ENCODE results near the gene STMND1.
"Not testable (repeated sequence)": the region's sequence is repeated elsewhere in the genome, so short reads cannot be mapped to it uniquely, and the experiment has no call there.

The STMND1 gene

DNA sequence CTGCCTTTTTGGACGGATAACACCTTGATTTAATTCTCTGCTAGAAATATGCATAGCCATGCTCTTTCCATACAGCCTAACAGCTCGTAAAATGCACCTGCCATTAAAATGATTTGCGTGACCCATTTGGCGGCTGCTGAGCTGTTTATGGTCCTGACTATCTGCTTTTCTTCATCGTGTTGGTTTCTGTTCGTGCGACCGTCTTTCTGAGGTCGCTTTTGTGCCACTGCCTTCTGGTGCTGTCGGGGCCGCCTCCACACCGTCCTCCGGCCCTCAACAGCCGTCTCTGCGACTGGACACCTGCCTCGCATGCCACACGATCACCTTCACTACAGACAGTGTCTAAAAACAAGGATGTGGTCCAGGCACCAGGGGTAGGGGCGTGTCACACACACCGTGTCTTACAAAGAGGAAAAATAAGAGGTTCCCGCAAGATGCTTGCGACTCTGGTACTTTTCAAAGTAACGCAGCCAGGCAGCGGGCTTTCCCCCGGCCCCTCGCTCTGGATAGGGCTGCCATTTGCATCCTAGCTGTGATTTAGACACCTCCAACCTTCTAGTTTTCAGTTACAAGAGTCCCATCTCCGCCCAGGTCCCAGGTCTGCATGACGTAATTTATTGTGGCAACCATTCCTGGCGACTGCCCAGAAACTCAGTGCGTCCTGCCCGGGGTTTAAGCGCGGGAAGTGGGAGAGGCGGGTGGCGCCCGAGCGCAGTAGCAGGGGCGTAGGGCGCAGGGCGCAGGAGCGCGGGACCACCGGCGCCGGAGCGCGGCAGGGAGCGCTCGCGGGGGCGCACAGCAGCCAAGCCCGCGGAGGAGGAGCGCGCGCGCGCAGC lies at the start of gene STMND1:
Gene STMND1 (plus strand): TSS at position 629 of the 836 bp plus-strand sequence. CDS start 208 bp downstream, outside the sequence.
- DNase-seq (ENCODE audit: low spot score) = no peak

- DNase-seq (ENCODE audit: low spot score) = no peak
These were observed 47.2 kb upstream of the STMND1 start for GRCh38 chr6:17054647-17055046.

DNA sequence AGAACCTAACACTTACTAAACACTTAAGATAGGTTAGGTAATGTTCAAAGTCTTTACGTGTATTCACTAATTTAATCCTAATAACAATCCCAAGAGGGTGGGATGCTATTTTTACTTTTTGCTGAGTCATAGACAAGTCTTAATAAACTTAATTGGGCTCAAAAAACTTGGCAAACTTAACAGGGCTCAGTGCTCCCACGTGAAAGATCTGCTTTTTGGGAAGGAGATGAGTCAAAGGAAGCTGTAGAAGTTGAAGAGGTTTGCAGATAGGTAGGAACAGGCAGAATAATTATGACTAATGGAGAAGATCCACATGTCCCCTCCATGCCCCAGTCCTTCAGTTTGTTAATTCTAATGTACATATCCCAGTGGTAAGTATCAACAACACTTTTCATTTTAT lies 44.5 kb upstream of the STMND1 start:
- no peak for DNase-seq (ENCODE audit: low spot score)

DNA sequence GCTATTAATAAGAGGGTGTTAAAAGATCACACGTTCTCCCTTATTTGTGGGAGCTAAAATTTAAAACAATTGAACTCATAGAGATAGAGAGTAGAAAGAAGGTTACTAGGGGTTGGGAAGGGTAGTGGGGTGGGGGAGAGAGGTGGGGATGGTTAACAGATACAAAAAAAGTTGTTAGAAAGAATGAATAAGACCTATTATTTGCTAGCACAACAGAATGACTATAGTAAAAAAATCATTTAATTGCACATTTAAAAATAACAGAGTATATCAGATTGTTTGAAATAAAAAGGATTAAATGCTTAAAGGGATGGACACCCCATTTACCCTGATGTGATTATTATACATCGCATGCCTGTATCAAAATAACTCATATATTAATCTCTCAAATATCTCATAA lies 43.3 kb upstream of the STMND1 start:
- DNase-seq (ENCODE audit: low spot score) = no peak

GRCh38 chr6:17059022-17059421 lies 42.8 kb upstream of the STMND1 start:
- DNase-seq (ENCODE audit: low spot score) = no peak

- no peak for DNase-seq (ENCODE audit: low spot score)
These were observed 42.0 kb upstream of the STMND1 start for GRCh38 chr6:17059850-17060249.

- DNase-seq (ENCODE audit: low spot score) = no peak
These were observed 40.8 kb upstream of the STMND1 start for GRCh38 chr6:17061097-17061496.

GRCh38 chr6:17062871-17063440 lies 38.9 kb upstream of the STMND1 start:
- DNase-seq (ENCODE audit: low spot score) = no peak

DNA sequence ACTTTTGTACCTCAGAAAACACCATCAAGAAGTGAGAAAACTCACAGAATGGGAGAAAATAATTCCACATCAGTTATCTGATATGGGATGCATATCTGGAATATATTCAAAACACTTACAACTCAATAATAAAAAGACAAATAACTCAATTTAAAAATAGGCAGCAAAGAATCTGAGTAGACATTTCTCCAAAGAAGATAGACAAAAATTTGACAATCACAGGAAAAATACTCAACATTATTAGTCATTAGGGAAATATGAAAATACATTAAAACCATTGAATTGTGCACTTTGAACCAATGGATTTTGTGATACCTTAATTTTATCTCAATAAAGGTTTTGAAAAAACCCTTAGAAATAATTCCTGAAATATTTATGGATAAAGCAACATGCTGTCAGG lies 36.9 kb upstream of the STMND1 start:
- no peak for DNase-seq (ENCODE audit: low spot score)

DNA sequence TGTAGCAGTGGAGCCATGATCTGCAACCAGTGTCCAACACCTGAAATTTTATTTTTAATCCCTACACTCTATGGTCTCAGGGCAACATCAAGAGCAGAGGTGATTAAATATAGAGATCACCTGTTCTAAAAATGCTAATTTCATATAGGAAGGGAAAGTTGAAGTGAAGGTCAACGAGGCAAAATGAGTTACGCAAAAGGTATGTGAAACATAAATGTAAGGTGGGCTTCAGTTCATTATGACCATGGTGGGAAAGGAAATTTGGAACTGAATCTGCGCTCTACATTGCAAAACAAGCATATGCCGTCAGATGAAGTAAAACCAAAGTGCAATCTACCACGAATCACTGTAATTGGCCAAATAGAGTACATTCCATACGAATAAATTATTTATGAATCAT lies 35.2 kb upstream of the STMND1 start:
- DNase-seq (ENCODE audit: low spot score) = no peak

- not testable (repeated sequence) for DNase-seq (ENCODE audit: low spot score)
These were observed 32.9 kb upstream of the STMND1 start for GRCh38 chr6:17068972-17069371.

DNA sequence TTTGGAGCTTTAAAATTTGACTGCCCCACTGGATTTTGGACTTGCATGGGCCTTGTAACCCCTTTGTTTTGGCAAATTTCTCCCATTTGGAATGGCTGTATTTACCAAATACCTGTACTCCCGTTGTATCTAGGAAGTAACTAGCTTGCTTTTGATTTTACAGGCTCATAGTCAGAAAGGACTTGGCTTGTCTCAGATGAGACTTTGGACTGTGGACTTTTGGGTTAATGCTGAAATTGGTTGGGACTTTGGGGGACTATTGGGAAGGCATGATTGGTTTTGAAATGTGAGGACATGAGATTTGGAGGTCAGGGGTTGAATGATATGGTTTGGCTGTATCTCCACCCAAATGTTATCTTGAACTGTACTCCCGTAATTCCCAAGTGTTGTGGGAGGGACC lies 31.4 kb upstream of the STMND1 start:
- DNase-seq (ENCODE audit: low spot score) = not testable (repeated sequence)

DNA sequence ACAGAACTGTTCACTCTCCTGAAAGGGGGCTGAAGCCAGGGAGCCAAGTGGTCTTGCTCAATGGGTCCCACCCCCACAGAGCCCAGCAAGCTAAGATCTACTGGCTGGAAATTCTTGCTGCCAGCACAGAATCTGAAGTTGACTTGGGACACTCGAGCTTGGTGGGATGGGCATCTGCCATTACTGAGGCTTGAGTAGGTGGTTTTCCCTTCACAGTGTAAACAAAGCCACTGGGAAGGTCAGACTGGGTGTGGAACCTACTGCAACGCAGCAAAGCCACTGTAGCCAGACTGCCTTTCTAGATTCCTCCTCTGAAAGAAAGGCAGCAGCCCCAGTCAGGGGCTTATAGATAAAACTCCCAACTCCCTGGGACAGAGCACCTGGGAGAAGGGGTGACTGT lies 28.3 kb upstream of the STMND1 start:
- DNase-seq (ENCODE audit: low spot score) = not testable (repeated sequence)

DNA sequence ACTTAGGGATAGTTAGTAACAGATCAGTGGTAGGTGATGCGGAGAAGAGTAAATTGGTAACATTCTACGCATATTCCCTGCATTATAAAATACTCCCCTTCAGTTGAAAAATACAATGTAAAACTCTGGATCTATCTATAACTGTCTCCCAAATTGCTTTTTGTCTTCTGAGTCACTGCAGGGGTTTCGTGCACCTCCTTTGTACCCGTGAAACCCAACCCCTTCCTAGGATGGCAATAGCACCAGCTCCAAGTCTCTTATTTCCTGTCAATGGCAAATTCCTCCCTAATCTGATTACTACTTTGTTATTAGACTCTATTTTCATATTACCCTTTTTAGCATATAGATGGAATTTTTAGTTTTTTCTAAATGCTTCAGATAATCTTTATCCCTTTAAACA lies 20.6 kb upstream of the STMND1 start:
- no peak for DNase-seq (ENCODE audit: low spot score)

DNA sequence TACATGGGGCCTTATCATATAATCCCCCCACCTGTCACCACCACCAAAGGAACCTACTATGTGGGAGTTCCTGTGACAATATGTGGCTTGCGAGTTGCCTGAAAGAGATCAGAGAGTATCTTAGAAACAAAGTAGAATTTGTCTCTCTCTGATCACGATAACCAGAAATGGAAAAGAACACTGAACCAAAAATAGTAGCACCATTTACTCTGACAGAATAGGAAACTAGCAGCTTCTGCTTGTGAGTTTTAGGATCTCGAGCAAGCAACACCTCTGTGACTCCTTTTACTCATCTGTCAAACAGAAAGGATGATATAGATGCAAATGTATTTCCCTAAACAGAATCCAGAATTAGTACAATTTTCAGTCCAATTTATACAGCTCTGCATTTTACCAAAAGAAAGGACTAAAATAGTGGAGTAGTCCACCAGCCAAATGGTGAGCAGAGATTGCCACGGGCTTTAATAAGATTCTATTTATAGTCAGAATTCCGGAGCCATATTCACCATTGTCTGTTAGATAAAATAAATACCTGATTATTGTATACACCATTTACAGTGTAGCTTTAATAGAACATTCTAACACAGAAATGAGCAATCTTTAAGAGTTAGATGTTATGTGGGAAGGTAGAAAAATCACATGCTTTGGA lies 19.9 kb upstream of the STMND1 start:
- no peak for DNase-seq (ENCODE audit: low spot score)

GRCh38 chr6:17083397-17083796 lies 18.5 kb upstream of the STMND1 start:
- DNase-seq (ENCODE audit: low spot score) = no peak

DNA sequence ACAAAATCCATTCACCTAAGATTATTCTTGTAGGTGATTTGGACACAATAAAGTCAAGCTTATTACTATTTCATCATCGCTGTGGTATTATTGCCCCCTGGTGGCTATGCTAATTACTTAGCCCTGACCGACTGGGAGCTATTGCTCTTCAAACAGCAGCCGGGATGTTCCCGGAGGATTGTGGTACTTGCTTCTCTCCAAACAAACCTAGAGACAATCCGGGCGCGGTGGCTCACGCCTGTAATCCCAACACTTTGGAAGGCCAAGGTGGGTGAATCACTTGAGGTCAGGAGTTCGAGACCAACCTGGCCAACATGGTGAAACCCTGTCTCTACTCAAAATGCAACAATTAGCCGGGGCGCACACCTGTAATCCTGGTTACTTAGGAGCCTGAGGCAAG lies 15.4 kb upstream of the STMND1 start:
- peak; percentile 11 for DNase-seq (ENCODE audit: low spot score)

GRCh38 chr6:17088091-17088611 lies 13.7 kb upstream of the STMND1 start:
- no peak for DNase-seq (ENCODE audit: low spot score)

DNA sequence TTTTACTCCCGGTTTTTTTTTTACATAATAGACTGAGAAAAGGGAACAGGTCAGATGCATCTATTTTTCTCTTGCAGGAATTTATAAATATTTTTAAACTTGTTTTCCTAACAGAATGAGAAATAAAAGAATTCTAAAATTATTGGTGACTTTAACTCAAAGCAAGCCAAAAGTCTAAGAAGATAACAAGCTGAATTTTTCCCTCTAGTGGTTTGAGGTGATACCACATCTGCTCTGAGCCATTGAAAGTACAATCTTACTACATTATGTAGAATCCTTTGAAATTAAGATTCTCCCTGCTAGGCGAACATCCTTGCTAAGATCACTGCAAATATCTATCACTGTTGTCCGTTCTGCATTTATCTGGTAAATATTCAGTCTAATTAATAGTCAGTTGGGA lies 10.7 kb upstream of the STMND1 start:
- no peak for DNase-seq (ENCODE audit: low spot score)

DNA sequence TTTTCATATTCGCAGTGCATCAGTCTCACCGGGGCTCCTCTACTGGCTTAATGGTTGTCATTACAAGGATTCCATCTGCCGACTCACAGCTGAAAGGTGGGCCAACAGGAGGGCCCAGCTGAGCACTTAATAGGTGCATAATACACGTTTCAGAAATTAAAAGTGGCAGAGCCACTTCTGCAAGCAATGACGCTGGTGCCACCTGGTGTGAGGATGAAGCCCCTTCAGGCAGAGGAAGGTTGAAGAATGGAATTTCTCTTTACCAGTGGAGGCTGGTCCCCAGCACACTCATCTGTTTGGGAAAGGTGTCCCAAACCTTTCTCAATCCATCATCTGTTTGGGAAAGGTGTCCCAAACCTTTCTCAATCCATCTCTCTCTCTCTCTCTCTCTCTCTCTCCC lies 8.2 kb upstream of the STMND1 start:
- DNase-seq (ENCODE audit: low spot score) = no peak

DNA sequence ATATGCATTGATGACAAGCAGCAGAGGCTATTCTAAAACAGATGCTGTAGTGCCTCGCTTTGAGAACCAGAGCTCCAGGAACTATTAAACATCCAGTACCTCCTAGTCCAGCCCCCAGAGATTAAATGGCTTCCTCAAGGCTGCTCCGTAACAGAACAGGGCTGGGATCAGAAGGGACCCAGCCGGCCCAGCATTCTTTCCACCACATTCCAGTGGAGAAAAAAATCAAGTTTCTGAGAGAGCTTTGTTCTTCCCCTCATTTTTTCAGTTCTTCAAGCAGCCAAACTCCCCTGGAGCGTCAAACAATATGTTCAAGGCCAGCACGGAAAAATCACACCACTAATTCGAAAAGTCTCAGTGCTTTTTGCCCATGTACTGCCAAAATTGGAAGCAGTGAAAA lies 5.8 kb upstream of the STMND1 start:
- no peak for DNase-seq (ENCODE audit: low spot score)

- no peak for DNase-seq (ENCODE audit: low spot score)
These were observed 5.2 kb upstream of the STMND1 start for GRCh38 chr6:17096652-17097051.

DNA sequence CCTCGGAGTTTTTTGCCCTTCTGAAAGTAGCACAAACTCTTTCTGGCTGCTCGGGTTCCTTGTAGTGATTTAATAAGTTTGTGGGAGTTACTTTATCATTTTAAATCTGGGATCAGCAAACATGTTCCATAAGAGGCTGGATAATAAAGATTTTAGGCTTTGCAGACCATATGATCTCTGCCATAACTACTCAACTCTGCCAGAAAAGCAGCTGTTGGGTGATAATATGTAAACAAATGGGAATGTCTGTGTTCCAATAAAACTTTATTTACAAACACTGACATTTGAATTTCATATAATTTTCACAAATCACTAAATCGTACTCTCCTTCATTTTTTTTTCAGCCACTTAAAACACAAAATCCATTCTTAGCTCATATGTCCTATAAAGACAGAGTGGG lies 3.9 kb upstream of the STMND1 start:
- no peak for DNase-seq (ENCODE audit: low spot score)
